ENCODE results near the gene PLTP. TPM values are rescaled to one million over a fixed set of nuclear protein-coding genes. Genes with fewer than 3 reads are reported as not detected.

The PLTP gene
- total and polyA plus RNA-seq, 2 of the 13 experiments (the other 11 are each of a cell fraction or from before 2014, with no cell fraction given) = 16.9 to 28.6 TPM

DNA sequence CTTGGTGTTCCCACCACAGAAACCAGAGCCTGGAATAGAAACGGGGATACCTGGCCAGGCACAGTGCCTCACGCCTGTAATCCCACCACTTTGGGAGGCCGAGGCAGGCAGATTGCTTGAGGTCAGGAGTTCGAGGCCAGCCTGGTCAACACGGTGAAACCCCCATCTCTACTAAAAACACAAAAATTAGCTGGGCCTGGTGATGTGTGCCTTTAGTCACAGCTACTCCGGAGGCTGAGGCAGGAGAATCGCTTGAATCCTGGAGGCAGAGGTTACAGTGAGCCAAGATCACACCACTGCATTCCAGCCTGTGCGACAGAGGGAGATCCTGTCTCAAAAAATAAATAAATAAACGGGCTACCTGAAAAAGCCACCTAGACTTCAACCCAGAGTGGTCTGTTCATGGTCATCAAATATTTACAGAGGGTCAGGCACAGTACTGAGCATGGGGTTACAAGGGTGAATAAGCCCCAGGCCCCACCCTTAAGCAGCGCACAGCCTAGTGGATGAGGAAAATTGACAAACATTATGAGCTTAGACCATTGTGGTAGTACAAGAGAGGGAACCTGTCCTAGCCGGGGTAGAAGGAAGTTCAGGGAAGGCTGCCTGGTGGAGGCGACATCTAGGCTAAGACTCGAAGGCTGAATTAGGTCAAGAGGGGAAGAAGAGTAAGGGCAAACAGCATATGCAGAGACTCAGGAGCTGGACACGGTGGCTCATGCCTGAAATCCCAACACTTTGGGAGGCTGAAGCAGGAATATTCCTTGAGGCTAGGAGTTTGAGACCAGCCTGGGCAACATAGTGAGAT lies 15.3 kb upstream of the PLTP start (continued):
- TF ChIP-seq ZC3H4 (CRISPR knock-in tag; IDR thresholded peaks at IDR 0.05; ENCODE audit: borderline replicate concordance) (no peak), ZNF205 (CRISPR knock-in tag; IDR thresholded peaks at IDR 0.05) (peak; percentile 95), HMG20A (CRISPR knock-in tag; IDR thresholded peaks at IDR 0.05; ENCODE audit: borderline replicate concordance) (peak; percentile 74; the same call in 1 of the 2 replicates), CENPBD1 (CRISPR knock-in tag; IDR thresholded peaks at IDR 0.05; ENCODE audit: borderline replicate concordance, low read depth) (no peak), TRIM24 (CRISPR knock-in tag; IDR thresholded peaks at IDR 0.05) (no peak), ZNF484 (CRISPR knock-in tag; IDR thresholded peaks at IDR 0.05; ENCODE audit: borderline replicate concordance, low read depth) (no peak), CC2D1A (CRISPR knock-in tag; IDR thresholded peaks at IDR 0.05) (peak; percentile 86; the same call in 1 of the 2 replicates), FLYWCH1 (CRISPR knock-in tag; IDR thresholded peaks at IDR 0.05) (no peak), KDM5B (CRISPR knock-in tag; IDR thresholded peaks at IDR 0.05; ENCODE audit: borderline replicate concordance) (peak; percentile 76; the same call in 1 of the 2 replicates), ZNF629 (CRISPR knock-in tag; conservative IDR thresholded peaks at IDR 0.05) (no peak; the same call in 1 of the 2 replicates), POLR2AphosphoS2 (IDR thresholded peaks at IDR 0.05; ENCODE audit: low read depth, low read length) (no peak), NAIF1 (CRISPR knock-in tag; IDR thresholded peaks at IDR 0.05; ENCODE audit: borderline replicate concordance) (peak; percentile 88; the same call in 1 of the 2 replicates), ZSCAN25 (CRISPR knock-in tag; IDR thresholded peaks at IDR 0.05) (peak; percentile 90), ZNF317 (CRISPR knock-in tag; IDR thresholded peaks at IDR 0.05) (peak; percentile 90), ARNT2 (CRISPR knock-in tag; IDR thresholded peaks at IDR 0.05; ENCODE audit: low read depth) (peak; percentile 79), ZFAT (CRISPR knock-in tag; conservative IDR thresholded peaks at IDR 0.05) (no peak), KLF12 (CRISPR knock-in tag; IDR thresholded peaks at IDR 0.05; ENCODE audit: borderline replicate concordance) (peak; percentile 88; the same call in 1 of the 2 replicates), ZBTB49 (CRISPR knock-in tag; IDR thresholded peaks at IDR 0.05; ENCODE audit: borderline replicate concordance) (no peak), RFX3 (CRISPR knock-in tag; IDR thresholded peaks at IDR 0.05) (no peak), DR1 (CRISPR knock-in tag; IDR thresholded peaks at IDR 0.05) (no peak), CHD2 (IDR thresholded peaks at IDR 0.05; ENCODE audit: low read depth, low read length) (no peak), CHCHD3 (CRISPR knock-in tag; IDR thresholded peaks at IDR 0.05) (no peak)
- TF ChIP-seq, protein P1, sequence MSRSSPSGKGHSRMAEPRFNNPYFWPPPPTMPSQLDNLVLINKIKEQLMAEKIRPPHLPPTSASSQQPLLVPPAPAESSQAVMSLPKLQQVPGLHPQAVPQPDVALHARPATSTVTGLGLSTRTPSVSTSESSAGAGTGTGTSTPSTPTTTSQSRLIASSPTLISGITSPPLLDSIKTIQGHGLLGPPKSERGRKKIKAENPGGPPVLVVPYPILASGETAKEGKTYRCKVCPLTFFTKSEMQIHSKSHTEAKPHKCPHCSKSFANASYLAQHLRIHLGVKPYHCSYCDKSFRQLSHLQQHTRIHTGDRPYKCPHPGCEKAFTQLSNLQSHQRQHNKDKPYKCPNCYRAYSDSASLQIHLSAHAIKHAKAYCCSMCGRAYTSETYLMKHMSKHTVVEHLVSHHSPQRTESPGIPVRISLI (CRISPR knock-in tag; IDR thresholded peaks at IDR 0.05; ENCODE audit: borderline replicate concordance) = peak; percentile 58; the same call in 1 of the 2 replicates

All from HepG2 (cell line).